HUES64 (cell line): ENCODE data around the gene BIN1.

Experiments used
- H3K27ac ChIP-seq: 2 replicates; pipeline ENCODE4 v1.7.0; 2013; ENCODE audit warnings: low read depth, low read length, inconsistent platforms
- H3K27me3 ChIP-seq: 2 replicates; pipeline ENCODE4 v1.6.1; 2013; ENCODE audit warnings: mild to moderate bottlenecking, low read length; ENCODE audit not compliant: insufficient read depth
- H3K36me3 ChIP-seq: 2 replicates; pipeline ENCODE4 v1.6.1; 2013; ENCODE audit warnings: mild to moderate bottlenecking, low read length; ENCODE audit not compliant: insufficient read depth
- H3K4me1 ChIP-seq: 2 replicates; pipeline ENCODE4 v1.6.1; 2013; ENCODE audit warnings: mild to moderate bottlenecking, low read length, moderate library complexity; ENCODE audit not compliant: insufficient read depth
- H3K4me3 ChIP-seq: 2 replicates; pipeline ENCODE4 v1.5.1; 2013; ENCODE audit warnings: mild to moderate bottlenecking, low read length, moderate library complexity
- H3K9ac ChIP-seq: 2 replicates; pipeline ENCODE4 v1.6.1; 2013; ENCODE audit warnings: mild to moderate bottlenecking, low read depth, low read length
- H3K9me3 ChIP-seq: 2 replicates; pipeline ENCODE4 v1.6.1; 2013; ENCODE audit warnings: low read depth, low read length; ENCODE audit not compliant: insufficient read depth
- WGBS: fragments of 150-250, 120-280 bp; methylation state at CpG from one replicate; pipeline ENCODE4 v1.1.7; 2013; ENCODE audit warnings: missing lambda C conversion rate; 5-methylcytosine and 5-hydroxymethylcytosine counted together

BIN1 gene

DNA sequence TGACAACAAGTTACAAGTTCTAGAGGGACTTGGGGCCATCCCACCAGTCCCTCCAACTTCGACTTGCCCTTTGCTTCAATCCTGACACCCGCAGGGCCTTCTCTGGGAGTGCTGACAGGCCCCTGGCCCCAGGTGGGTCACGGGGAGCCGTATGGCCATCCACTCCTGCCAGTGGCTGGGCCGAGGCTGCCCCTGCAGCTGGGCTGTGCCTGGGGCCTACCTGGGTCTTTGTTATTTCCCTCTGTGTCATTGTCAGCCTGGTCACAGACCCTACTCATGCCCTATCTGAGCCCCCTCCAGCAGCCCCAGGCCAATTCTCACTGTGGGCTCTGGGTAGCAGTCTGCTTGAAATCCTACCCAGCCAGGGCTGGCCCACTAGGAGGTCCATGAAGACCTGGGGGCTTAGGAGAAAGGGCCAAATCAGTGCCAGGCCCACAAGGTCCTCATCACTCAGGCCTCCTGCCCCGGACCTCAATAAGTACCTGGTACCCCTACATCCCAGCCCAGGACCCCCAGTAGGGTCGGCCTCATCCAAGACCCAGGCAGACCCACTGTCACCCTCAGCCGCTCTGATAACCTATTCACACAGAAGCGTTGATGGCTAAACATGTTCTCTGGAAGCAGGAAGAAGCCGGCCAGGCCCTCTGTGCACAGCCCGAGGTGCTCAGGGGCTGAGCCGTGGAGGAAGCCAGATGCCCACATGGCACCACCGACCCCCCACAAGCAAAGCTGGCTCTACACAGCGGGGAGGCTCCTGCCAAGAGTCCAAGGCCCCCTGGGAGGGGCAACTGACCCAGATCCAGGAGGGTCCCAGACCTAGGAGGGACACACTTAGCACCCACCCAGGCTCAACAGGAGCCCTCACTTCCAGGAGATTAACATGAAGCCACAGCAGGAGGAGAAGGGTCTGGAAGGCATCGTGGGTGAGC is 57.7 kb downstream of the BIN1 start:
- Histone ChIP-seq H3K27me3 (no peaks in the 10 kb centered on the region), H3K27ac (no peak overlapping the region), H3K4me1 (no peaks in the 10 kb centered on the region), H3K4me3 (no peak overlapping the region), H3K9me3 (no peaks in the 10 kb centered on the region), H3K9ac (no peak overlapping the region), H3K36me3 (no peaks in the 10 kb centered on the region)
- 90% methylated on average over 15 of the region's 15 CpGs for WGBS

DNA sequence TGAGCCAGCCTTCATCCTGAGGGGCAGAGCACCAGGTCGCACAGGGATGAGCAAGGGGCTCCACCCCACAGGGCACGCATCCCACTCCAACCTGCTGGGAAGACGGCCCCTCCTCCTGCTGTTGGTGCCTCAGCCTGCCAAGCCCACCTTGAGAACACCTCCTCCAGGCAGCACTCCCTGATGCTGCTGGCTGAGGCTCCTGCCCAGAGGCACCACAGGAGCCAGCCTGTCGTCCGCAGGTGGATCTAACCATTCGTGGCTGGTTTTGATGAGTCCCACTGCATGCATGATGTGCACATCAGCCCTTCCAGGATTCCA is 58.4 kb downstream of the BIN1 start:
- Histone ChIP-seq H3K9me3 (no peaks in the 10 kb centered on the region), H3K27ac (no peak overlapping the region), H3K4me1 (no peaks in the 10 kb centered on the region), H3K9ac (no peak overlapping the region), H3K4me3 (no peak overlapping the region), H3K36me3 (no peaks in the 10 kb centered on the region), H3K27me3 (no peaks in the 10 kb centered on the region)
- WGBS, result 93% methylated on average over 6 of the region's 6 CpGs

DNA sequence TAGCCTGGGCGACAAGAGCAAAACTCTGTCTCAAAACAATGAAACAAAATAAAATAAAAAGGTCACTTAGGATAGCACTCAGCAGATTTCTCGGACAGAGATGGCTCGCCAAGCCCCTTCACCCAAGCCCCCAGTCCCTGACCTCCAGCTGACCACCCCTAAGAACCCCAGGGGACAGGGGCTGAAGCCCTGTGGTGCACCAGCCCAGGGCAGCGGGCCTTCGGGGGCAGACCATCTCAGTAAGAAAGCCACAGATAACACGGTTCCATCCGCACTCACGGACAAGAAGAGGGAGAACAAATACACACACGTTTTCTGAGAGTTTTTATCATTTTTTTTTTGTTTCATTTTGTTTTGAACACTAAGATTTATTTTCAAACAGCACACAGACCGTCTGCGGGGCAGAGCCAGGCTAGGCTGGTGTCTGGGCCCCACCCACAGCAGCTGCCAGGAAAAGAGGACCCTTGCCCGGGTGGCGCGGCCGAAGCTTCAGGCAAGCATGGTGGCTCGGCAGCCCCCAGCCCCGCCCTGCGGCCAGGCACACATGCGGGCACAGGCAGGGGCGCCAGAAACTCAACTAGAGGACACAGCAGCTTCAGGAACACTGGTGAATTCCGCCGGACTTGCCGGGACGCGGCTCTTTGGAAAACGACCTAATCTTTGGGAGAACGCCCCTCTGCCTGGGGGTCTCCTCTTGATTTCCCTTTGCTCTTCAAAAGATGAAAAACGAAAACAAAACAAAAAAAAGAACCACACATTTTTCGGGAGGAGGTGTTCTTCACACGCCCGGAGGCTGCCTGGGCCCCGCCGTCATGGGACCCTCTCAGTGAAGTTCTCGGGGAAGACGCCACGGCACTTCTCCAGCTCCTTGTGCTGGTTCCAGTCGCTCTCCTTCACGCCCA is 59.0 kb downstream of the BIN1 start:
- no peaks in the 10 kb centered on the region for H3K36me3 ChIP-seq
- no peaks in the 10 kb centered on the region for H3K4me1 ChIP-seq
- H3K27ac ChIP-seq, result no peak overlapping the region
- no peak overlapping the region for H3K9ac ChIP-seq
- WGBS, result 94% methylated on average over 38 of the region's 38 CpGs
- no peaks in the 10 kb centered on the region for H3K27me3 ChIP-seq
- H3K9me3 ChIP-seq, result no peaks in the 10 kb centered on the region
- no peak overlapping the region for H3K4me3 ChIP-seq

DNA sequence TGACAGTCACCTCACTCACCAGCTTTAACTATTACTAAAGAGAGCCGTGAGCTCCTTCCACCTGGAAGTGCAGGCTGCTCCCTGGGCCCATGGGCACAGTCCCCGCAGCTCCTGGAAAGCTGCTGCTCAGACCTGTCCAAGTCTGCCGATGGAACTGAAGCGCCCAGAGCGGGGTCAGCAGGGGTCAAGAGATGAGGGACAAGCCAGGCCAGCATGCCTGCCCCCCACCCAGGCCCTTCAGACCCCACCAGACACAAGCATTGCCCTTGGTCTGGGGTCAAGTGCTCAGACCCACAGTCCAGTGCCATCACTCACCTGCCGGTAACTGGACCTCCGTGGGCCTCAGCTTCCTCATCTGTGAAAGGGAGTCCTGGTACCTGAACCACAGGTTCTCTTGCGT is 59.9 kb downstream of the BIN1 start:
- Histone ChIP-seq H3K9me3 (no peaks in the 10 kb centered on the region), H3K36me3 (no peaks in the 10 kb centered on the region), H3K4me3 (no peak overlapping the region), H3K9ac (no peak overlapping the region), H3K4me1 (no peaks in the 10 kb centered on the region), H3K27me3 (no peaks in the 10 kb centered on the region), H3K27ac (no peak overlapping the region)
- 95% methylated on average over 8 of the region's 8 CpGs for WGBS

DNA sequence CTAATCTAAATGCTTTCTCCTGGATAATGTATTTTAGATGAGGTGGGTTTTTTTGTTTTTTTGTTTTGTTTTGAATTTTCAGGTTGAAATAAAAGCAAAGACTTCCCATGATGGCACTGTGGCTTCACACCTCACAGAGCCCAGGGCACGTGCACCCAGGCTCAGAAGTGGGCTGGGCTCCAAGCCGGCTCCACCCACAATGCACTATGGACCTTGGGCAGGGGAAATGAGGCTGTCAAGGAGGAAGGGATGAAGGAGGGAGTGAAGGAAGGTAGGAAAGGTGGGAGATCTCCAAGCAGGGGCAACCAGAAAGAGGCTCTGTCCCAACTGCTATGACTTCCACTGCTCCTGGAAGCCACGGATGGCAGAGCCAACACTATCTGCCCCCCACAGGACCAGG is 60.4 kb downstream of the BIN1 start:
- Histone ChIP-seq H3K36me3 (no peaks in the 10 kb centered on the region), H3K9me3 (no peaks in the 10 kb centered on the region), H3K4me1 (no peaks in the 10 kb centered on the region), H3K27ac (no peak overlapping the region), H3K4me3 (no peak overlapping the region), H3K9ac (no peak overlapping the region), H3K27me3 (no peaks in the 10 kb centered on the region)
- WGBS, result 75% methylated on average over 3 of the region's 3 CpGs

DNA sequence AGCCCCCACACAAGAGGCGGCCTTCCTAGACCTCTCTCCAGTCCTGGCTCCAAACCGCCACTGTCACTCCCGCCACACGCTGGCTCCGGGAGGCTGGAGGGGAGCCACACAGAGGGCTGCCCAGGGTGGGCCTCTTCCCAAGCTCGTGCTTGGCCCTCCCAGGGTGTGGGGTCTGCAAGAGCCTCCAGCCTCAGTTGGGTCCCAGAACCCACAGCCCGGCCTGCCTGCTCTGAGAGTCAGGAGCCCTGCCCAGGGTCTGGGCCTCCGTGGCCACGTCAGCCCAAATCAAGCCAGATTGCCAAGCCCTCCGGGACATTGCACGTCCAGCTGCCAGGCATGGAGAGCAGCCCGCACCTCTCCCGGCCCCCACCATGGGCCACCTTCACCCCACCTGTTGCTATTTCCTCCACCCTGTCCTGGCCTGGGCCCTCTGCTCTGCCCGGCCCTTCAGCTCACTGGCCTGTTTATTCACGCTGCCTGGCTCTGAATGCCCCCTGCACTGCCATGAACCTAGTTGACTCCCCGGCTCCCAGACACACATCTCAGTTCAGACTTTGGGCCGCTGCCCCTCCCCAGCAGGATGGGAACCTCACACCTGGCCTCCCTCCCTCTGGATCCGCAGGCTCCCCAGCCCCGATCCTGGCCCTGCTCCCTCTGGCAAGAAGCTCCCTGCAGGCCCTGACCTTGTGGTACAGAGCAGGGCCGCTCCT is 61.0 kb downstream of the BIN1 start:
- H3K36me3 ChIP-seq, result no peaks in the 10 kb centered on the region
- H3K4me1 ChIP-seq, result no peaks in the 10 kb centered on the region
- no peaks in the 10 kb centered on the region for H3K9me3 ChIP-seq
- no peak overlapping the region for H3K27ac ChIP-seq
- WGBS, result 90% methylated on average over 20 of the region's 20 CpGs
- no peaks in the 10 kb centered on the region for H3K27me3 ChIP-seq
- H3K9ac ChIP-seq, result no peak overlapping the region
- no peak overlapping the region for H3K4me3 ChIP-seq

DNA sequence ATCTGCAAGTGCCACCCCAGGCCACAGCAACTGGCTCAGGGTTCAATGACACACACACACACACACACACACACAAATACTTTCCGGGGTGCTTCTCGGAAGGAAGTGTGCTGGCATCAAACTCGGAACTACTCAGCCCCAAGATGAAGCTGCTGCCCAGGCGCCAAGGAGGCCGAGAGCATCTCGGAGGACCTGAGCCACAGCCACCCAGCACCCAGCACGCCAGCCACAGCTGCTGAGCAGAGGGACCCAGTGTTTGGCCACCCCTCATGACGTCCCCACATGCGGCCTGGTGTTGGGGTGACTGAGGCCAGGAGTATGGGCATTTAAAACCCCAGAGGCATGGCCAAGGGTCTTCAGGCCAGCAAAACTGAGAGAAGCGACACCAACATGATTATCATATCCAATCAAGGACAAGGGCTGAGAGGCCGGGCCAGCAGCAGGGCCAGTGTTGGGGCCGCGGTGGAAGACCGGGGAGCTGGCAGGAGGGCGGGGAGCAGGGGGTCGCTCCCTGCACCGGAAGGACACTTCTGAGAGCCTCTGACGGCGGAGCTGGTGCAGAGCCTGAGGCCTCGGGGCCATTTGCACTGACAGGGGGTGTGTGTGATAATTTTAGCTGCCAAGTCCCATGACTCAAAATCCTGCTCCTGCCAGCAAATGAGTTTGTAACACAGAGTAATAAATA is 61.8 kb downstream of the BIN1 start:
- Histone ChIP-seq H3K4me3 (no peak overlapping the region), H3K27me3 (no peaks in the 10 kb centered on the region), H3K4me1 (no peaks in the 10 kb centered on the region), H3K27ac (no peak overlapping the region), H3K9ac (no peak overlapping the region), H3K9me3 (no peaks in the 10 kb centered on the region), H3K36me3 (no peaks in the 10 kb centered on the region)
- WGBS, result 96% methylated on average over 20 of the region's 20 CpGs

DNA sequence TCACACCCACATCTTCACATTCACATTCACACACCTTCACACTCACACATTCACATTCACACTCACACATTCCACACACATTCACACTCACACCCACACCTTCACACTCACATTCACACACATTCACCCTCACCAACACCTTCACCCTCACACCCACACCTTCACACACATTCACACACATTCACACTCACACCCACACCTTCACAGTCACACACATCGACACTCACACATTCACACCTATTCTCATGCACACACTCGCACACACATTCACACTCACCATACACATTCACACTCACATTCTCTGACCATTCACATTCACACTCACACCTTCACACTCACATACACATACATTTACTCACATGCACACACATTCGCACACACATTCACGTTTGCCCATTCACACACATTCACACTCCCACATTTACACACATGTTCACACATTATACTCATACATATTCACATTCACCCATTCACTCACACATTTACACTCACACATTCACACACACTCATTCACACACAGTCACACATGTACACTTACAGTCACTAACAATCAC is 62.7 kb downstream of the BIN1 start:
- WGBS, result 95% methylated on average over 4 of the region's 4 CpGs
- Histone ChIP-seq H3K4me1 (no peaks in the 10 kb centered on the region), H3K36me3 (no peaks in the 10 kb centered on the region), H3K9me3 (no peaks in the 10 kb centered on the region), H3K4me3 (no peak overlapping the region), H3K9ac (no peak overlapping the region), H3K27me3 (no peaks in the 10 kb centered on the region), H3K27ac (no peak overlapping the region)

DNA sequence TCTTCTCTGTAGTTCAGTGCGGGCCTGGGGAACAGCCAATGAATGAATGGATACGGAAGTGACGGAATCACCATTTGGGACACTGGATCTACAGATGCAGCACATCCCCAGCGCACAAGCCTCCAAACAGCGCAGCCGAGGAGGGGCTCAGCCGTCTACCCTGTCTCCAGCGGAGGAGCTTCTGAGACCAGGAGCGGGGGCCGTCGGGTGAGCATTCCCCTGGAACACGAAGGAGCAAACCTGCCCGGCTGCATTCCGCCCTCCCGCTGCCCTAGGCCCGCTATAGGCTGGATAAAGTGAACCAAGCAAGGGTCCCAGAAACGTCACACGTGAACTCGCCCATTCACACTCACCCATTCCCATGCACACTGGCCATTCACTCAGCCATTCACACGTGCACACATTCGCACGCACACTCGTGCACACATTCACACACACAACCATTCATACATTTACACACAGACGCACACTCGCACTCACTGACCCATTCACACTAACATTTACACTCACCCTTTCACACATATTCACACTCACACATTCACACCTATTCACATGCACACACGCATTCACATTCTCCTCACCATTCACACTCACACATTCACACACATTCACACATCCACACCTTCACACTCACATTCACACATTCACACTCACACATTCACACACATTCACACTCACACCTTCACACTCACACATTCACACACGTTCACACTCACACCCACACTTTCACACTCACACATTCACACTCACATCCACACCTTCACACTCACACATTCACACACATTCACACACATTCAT is 63.4 kb downstream of the BIN1 start:
- Histone ChIP-seq H3K36me3 (no peaks in the 10 kb centered on the region), H3K9me3 (no peaks in the 10 kb centered on the region), H3K4me1 (no peaks in the 10 kb centered on the region), H3K4me3 (no peak overlapping the region), H3K9ac (no peak overlapping the region), H3K27me3 (no peaks in the 10 kb centered on the region), H3K27ac (no peak overlapping the region)
- WGBS, result 91% methylated on average over 27 of the region's 27 CpGs
